Endothelial cell of umbilical vein (primary cell): ENCODE results near the gene KCNH8.

Experiments
- CTCF ChIP-seq, 2 donors: IDR thresholded peaks; 1 replicate in 1 of 2; 2 replicates in 1 of 2; pipeline ENCODE4 v1.5.1; 2011; ENCODE audit warnings: low read length in 2 of 2, mild to moderate bottlenecking in 2 of 2, moderate library complexity in 2 of 2, control low read depth in 1 of 2, inconsistent platforms in 1 of 2, low read depth in 1 of 2; ENCODE audit not compliant: insufficient read depth in 1 of 2; ENCODE audit errors: extremely low read depth in 1 of 2
- EZH2 ChIP-seq: IDR thresholded peaks from 2 replicates; pipeline ENCODE4 v1.6.1; 2012; ENCODE audit warnings: borderline replicate concordance, low read depth, mild to moderate bottlenecking, moderate library complexity, low read length, inconsistent platforms; ENCODE audit not compliant: severe bottlenecking
- MAX ChIP-seq: IDR thresholded peaks from 2 replicates; pipeline ENCODE4 v1.6.1; 2011; ENCODE audit not compliant: insufficient read depth, insufficient read length
- POLR2A ChIP-seq: IDR thresholded peaks from 2 replicates; pipeline ENCODE4 v1.6.1; 2012; ENCODE audit warnings: low read depth, mild to moderate bottlenecking, control low read depth, low read length
- POLR2AphosphoS5 ChIP-seq: IDR thresholded peaks from 2 replicates; pipeline ENCODE4 v1.6.1; 2012; ENCODE audit warnings: low read depth, mild to moderate bottlenecking, control low read depth, low read length, moderate library complexity; ENCODE audit not compliant: insufficient read depth

DNA sequence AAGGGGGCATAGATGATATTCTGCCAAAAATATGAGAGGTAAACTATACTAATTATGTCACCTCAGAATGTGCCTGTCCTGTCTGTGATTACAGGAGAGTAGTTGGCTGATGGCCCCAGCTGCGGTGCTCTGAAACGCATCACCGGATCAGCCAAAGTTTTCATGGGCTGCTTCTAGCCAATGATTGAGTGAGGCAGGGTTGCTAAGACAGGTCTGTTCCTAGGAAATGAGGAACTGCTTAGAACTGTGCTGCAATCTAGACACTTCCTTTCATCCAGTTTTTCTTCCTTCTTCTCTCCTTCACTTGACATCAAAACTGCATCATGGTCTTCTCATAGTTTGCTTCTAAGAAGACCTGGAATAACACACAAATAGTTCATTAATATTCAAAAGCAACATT lies 124.0 kb downstream of the KCNH8 start:
- no peak for TF ChIP-seq CTCF (IDR thresholded peaks at IDR 0.05; ENCODE audit: extremely low read depth in 1 of 2, insufficient read depth in 1 of 2, low read depth in 1 of 2, low read length in 2 of 2)
- no peak for TF ChIP-seq MAX
- no peak for TF ChIP-seq EZH2
- TF ChIP-seq POLR2A, result no peak
- no peak for TF ChIP-seq POLR2AphosphoS5
